Embryonic facial prominence (tissue), 1 donor: Measurements from ENCODE around the gene CLEC2A.
"Not testable (repeated sequence)": the region's sequence is repeated elsewhere in the genome, so short reads cannot be mapped to it uniquely, and the experiment has no call there.

ENCODE experiments used
- DNase-seq: peaks from one replicate; pipeline ENCODE4 v3.0.0-alpha.2; 2016; ENCODE audit errors: extremely low spot score

CLEC2A gene

DNA sequence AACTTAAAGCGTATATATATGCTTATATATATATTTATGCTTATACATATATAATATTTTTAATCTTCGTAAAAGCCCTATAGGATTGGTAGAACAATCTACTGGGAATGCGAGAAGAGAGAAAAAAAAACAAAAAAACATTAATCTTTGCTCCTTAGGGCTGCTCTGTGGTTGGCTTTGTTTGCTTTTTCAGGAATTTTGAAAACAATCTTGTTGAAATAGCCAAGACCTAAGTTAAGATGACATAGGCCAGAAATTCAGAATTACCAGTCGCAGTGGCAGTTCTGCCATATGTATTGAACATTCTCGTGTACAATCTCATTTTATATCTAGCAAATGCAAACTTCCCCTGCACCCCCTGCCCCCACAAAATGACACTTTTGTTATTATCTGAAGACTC is 50.2 kb downstream of the CLEC2A start:
- DNase-seq, result no peak

- DNase-seq, result no peak
Observed at GRCh38 chr12:9881246-9881645, 50.9 kb downstream of the CLEC2A start, which contains the start of gene KLRF2. TSS of gene KLRF2 (plus strand) at chr12:9881489. CDS start at chr12:9881596, 107 bp downstream.

DNA sequence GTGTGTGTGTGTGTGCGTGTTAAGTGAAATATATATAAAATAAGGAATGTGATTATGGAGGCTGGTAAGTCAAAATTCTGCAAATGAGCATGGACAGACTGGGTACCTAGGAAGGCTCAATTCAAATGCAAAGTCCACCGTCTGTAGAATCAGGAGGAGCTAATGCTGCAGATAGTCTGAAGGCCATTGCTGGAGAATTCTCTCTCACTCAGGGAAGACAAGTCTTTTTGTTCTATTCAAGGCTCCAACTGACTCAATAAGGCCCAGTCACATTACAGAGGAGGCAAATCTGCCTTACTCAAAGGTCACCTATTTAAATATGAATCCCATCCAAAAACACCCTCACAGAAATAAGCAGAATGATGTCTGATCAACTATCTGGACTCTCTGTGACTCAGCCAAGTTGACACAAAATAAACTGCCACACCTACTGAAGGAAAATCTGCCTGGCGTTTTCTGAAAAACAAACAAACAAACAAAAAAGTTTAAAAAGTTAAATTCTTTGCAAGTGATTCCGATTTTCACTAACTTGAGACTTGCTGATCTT is 51.6 kb downstream of the CLEC2A start:
- no peak for DNase-seq

GRCh38 chr12:9876120-9876519 is 56.0 kb downstream of the CLEC2A start:
- not testable (repeated sequence) for DNase-seq

DNA sequence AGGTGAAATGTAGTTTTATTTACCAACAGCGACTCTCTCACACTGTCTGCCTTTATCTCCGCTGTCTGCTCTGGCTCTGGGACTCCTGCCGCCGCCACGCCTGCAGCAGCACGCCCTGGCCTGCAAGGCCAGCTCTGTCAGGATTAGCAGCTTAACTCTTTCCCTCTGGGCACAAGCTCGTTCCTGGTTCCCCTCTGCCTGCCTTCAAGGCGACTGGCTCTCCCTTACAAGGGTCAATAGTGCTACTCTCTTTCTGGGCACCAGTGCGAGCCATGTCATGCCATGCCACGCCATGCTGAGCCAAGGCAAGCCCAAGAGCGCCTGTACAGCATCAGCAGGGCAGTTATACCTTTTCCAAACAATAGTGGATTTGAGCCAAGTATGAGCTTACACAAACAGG is 59.4 kb downstream of the CLEC2A start:
- DNase-seq, result no peak

DNA sequence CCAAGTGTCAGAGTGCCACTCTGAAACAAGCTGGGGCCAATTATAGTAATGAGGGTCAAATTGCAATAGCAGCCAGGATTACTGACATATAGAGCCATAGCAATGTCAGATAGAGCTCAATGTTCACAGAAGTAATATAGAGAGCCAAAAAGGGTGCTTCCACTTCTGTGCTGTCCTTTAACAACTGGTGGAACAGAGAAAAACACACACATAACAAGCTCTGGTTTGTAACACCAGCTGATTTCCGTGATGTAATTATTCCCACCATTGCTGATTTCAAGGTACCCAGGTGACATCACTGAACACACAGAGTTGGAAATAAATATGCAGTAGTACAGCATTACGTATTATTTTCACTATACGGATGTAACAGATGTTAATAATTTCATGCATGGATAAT is 60.0 kb downstream of the CLEC2A start:
- DNase-seq, result no peak

DNA sequence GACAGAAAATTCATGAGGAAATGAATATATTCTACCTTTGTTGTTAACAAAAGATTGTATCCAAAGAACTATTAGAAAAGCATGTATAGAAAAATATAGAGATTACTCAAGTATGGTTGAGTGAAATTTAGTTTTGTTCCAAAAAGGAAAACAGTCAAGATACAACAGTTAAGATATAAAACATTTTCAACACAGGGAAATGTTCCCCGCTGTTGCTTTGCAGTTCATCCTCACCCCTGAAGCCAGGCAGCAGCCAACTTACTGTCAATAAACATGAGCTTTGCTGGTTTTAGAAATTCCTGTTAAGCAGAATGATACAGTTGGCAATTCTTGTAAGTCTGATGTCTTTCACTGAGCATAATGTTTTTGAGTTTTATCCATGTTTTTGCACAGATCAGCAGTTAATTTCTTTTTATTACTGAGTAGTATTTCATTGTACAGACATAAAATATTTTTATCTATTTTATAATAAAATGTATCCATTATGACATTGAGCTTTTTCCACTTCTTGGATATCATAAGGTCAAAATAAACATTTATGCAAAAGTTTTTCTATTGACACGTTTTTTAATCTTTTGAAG is 61.8 kb downstream of the CLEC2A start:
- DNase-seq, result no peak

- DNase-seq, result no peak
Observed at GRCh38 chr12:9869307-9870161, 62.6 kb downstream of the CLEC2A start, which contains the start of gene CLEC2B. TSS of gene CLEC2B (minus strand) at chr12:9869354.

GRCh38 chr12:9868951-9869306 is 63.2 kb downstream of the CLEC2A start:
- no peak for DNase-seq

DNA sequence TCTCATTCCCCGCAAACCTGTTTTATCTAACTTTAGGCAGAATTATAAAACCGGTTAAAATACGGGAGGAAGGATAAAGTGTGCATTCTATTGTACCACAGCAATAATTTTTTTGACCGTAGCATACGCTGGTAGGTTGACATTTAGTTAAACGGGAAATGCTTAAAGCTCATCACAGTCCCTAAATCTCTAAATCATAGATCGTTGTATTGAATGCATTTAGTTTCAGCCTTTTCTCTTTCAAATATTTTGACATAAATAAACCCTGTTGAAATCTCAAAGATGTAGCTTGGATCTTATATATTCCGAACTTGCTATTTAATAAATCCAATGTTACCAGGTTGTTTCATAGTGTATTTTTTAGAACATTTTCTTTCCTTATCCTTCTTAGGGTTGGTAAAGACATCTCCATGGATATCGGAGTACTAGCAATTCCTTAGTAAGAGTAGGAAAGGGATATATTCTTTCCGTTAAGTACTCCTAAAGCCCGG is 63.8 kb downstream of the CLEC2A start:
- no peak for DNase-seq

GRCh38 chr12:9867531-9867930 is 64.6 kb downstream of the CLEC2A start:
- no peak for DNase-seq

GRCh38 chr12:9866860-9867269 is 65.3 kb downstream of the CLEC2A start:
- DNase-seq, result no peak

DNA sequence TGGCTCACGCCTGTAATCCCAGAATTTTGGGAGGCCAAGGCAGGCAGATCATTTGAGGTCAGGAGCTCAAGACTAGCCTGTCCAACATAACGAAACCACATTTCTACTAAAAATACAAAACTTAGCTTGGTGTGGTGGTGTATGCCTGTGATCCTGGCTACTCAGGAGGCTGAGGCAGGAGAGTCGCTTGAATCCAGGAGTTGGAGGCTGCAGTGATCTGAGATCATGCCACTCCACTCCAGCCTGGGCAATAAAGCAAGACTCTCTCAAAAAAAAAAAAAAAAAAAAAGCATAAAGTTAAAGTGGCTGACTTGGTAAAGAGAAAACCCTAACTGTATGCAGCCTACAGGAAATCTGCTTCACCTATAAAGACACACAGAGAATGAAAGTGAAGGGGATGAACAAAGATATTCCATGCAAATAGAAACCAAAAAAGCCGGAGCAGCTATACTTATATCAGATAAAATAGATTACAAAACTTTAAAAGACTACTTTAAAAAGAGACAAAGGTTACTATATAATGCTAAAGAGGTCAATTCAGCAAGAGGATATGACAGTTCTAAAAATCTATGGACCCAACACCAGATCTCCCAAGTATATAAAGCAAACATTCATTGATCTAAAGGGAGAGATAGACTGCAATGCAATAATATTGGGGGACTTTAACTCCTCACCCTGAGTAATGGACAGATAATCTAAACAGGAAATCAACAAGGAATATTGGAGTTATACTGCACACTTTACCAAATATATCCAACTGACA is 67.1 kb downstream of the CLEC2A start:
- DNase-seq, result no peak
